Muscle layer of duodenum (tissue), 2 donors: Measurements from ENCODE around the gene TP53BP2.

Experiments used
- H3K27ac ChIP-seq: one replicate; pipeline ENCODE4 v1.7.0; 2013; ENCODE audit warnings: mild to moderate bottlenecking, low read length
- H3K27me3 ChIP-seq: one replicate; pipeline ENCODE4 v1.7.0; 2013; ENCODE audit warnings: low read depth, mild to moderate bottlenecking, control low read depth, low read length
- H3K36me3 ChIP-seq, 2 donors: one replicate each; pipeline ENCODE4 v1.7.0; 2013; ENCODE audit warnings: low read length in 2 of 2, control low read depth in 1 of 2, mild to moderate bottlenecking in 1 of 2; ENCODE audit not compliant: insufficient read depth in 2 of 2, control insufficient read depth in 1 of 2
- H3K4me1 ChIP-seq, 2 donors: one replicate each; pipeline ENCODE4 v1.7.0; 2013; ENCODE audit warnings: low read length in 2 of 2, mild to moderate bottlenecking in 2 of 2, control low read depth in 1 of 2, moderate library complexity in 1 of 2; ENCODE audit not compliant: insufficient read depth in 2 of 2, control insufficient read depth in 1 of 2
- H3K4me3 ChIP-seq, 2 donors: one replicate each; pipeline ENCODE4 v1.7.0; 2013; ENCODE audit warnings: low read length in 2 of 2, low read depth in 1 of 2, mild to moderate bottlenecking in 1 of 2
- H3K9me3 ChIP-seq, 2 donors: one replicate each; pipeline ENCODE4 v1.7.0; 2013; ENCODE audit warnings: low read length in 2 of 2, control low read depth in 1 of 2, mild to moderate bottlenecking in 1 of 2; ENCODE audit not compliant: control insufficient read depth in 1 of 2
- donor health status: healthy.

The TP53BP2 gene

GRCh38 chr1:223758734-223759133, 87.0 kb downstream of the TP53BP2 start:
- peaks cover 54 to 83% of the 10 kb centered on the region in 2 donors for H3K36me3 ChIP-seq

DNA sequence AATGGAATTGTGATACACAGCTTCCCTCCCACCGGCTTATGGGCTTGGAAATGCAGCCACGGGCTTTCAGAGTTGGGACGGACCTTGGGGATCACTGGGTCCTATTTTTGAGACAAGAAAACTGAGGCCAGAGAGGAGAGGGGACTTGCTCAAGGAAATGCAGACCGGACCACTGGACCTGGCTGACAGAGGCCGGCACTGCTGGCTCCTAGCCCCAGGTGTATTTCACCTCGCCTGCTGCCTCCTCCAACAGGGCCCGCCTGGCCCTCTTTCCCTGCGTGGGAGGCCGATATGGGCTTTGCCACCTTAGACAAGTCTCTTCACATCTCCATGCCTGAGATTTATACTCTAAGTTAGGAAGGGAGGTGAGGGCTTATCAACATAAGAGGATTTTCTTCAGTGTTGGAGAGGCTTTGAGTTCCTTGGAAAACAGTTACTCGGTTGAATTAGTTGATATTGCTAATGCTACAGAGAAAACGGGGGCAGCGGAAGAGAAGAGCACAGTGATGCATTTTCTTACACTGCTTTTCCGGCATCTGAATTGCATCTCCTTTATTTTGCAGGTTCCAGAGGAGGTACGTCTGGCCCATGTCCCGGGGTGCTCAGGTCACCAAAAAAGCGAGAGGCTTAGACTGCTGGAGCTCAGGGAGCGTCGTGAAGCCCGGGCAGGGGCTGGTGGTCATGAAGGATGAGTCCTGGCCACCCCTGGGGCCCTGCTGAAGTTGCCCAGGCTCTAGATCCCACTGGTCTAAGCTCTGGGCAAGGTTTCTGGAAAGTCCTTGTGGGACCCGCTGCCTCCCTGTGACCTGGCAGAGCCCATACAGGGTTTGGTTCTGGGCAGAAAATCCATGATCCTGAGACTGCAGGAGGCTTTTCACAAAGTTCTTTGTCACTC, 88.7 kb downstream of the TP53BP2 start:
- H3K4me1 ChIP-seq, result no peaks in the 10 kb centered on the region
- no peak overlapping the region for H3K27ac ChIP-seq
- peaks cover 62 to 87% of the 10 kb centered on the region in 2 donors for H3K36me3 ChIP-seq
- H3K4me3 ChIP-seq, result no peak overlapping the region
- H3K9me3 ChIP-seq, result no peaks in the 10 kb centered on the region
- H3K27me3 ChIP-seq, result no peaks in the 10 kb centered on the region

More at GRCh38 chr1:223758734-223759133, 87.0 kb downstream of the TP53BP2 start:
- H3K9me3 ChIP-seq, result no peaks in the 10 kb centered on the region
- H3K27me3 ChIP-seq, result no peaks in the 10 kb centered on the region
- no peak overlapping the region for H3K4me3 ChIP-seq
- H3K4me1 ChIP-seq, result no peaks in the 10 kb centered on the region
- H3K27ac ChIP-seq, result no peak overlapping the region

DNA sequence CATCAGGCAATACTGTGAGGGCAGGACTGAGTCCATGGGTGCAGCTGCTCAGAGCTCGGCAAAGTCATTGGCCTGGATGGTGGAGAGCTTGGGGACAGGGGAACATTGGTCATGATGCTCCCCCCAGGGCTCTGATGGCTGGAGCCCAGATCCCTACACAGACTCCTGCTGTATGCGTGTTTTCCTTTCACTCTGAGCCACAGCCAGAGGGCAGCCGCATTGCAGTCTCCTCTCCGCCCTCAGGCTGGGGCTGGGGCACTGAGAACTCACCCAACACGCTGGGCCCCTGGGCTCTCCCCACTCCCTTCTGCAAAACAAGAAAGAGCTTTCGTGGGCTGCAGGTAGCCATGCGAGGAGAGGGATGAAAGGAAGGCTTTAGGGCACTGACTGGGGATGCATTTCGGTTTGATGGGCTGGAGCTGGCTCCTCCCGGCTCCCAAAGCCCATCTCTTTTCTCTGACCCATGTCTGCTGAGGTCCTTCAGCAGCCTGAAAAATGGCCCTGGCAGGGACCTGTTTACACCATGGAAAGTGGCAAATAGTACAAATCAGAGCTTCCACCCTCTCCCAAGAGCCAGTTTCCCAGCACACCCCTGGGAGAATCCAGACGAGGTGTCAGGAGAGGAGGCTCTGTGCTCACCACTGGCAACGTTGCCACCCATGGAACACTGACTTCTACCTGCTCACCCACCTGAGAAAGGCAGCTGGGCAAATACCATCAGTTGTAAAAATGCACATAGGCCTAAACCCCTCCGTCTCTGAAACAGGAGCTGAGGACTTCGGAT, 89.6 kb downstream of the TP53BP2 start:
- H3K36me3 ChIP-seq, result peaks cover 64 to 86% of the 10 kb centered on the region in 2 donors
- H3K4me1 ChIP-seq, result no peaks in the 10 kb centered on the region
- no peak overlapping the region for H3K4me3 ChIP-seq
- no peak overlapping the region for H3K27ac ChIP-seq
- H3K9me3 ChIP-seq, result no peaks in the 10 kb centered on the region
- H3K27me3 ChIP-seq, result no peaks in the 10 kb centered on the region

DNA sequence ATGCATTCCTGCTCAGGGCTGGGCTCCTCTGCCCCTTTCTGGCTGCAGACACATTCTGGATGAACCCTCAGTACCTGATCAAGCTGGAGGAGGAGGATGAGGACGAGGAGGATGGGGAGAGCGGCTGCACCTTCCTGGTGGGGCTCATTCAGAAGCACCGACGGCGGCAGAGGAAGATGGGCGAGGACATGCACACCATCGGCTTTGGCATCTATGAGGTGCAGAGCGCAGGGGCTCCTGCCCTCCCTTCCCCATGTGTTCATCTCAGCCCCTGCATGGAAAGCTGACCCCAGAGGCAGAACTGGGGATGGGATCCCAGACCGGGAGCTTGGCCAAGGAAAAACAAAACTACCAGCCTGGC, 90.3 kb downstream of the TP53BP2 start:
- H3K27ac ChIP-seq, result no peak overlapping the region
- no peaks in the 10 kb centered on the region for H3K9me3 ChIP-seq
- H3K4me3 ChIP-seq, result no peak overlapping the region
- H3K4me1 ChIP-seq, result no peaks in the 10 kb centered on the region
- peaks cover 64 to 86% of the 10 kb centered on the region in 2 donors for H3K36me3 ChIP-seq
- H3K27me3 ChIP-seq, result no peaks in the 10 kb centered on the region

DNA sequence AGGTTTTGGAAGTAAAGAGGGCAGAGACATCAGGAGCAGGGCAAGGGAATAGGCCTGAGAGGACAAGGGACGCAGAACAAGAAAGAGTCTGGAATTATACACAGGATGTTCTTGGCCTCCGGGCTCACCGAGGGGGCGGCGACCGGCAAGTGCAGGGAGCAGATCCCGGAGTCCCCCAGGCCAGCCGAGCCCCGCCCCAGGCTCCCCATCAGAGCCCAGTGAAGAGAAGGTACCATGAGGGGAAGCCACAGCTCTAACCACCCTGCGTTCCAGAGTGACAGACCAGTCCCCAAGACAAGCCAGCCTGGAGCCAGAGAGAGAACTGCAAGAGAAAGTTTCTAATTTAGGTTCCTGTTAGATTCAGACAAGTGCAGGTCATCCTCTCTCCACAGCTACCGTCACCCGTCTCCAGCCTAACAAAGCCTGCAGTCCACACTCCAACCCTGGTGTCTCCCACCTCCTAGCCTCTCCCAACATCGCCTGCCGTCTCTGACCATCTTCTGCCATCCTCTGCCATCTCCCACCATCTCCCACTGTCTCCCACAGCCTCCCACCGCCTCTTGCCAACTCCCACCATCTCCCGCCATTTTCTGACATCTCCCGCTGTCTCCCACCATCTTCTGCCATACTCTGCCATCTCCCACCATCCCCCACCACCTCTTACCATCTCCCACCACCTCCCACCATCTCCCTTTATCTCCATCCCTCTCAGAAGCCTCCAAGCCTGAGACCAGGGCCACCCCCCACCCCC, 90.9 kb downstream of the TP53BP2 start:
- Histone ChIP-seq H3K36me3 (peaks cover 62 to 84% of the 10 kb centered on the region in 2 donors), H3K27me3 (no peaks in the 10 kb centered on the region), H3K4me3 (no peak overlapping the region), H3K4me1 (no peaks in the 10 kb centered on the region), H3K27ac (no peak overlapping the region), H3K9me3 (no peaks in the 10 kb centered on the region)

DNA sequence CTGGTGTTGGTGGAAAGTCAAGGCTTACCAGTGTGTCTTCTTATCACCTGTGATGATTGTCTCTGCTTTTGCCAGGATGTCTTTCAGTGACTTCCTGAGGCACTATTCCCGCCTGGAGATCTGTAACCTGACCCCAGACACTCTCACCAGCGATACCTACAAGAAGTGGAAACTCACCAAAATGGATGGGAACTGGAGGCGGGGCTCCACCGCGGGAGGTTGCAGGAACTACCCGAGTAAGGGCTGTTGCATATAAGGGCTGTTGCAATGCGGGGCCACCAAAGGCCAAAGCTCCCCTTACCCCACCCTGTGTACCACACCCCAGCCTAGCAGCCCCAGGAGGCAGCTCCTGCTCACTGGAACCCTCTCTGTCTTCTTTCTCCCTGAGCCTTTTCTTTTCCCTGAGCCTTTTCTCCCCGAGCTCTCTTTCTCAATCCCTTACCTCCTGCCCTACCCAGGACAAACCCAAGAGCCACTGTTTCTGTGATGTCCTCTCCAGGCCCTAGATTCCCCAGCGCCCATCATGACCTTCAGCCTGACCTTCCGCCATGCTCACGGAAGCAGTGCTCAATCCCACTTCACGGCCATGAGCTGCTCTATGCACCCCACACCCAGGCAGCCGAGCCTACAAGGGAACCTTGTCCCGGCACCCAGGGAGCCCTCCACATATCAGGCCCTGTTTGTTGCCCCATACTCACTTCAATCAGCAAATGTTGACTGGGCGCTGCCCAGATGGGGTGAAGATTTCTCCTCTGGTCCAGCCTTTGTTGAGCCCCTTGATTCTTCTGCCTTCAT, 92.8 kb downstream of the TP53BP2 start:
- Histone ChIP-seq H3K4me3 (no peak overlapping the region), H3K4me1 (peaks cover 6 to 8% of the 10 kb centered on the region in 2 donors), H3K36me3 (peaks cover 51 to 70% of the 10 kb centered on the region in 2 donors), H3K27ac (no peak overlapping the region), H3K9me3 (no peaks in the 10 kb centered on the region), H3K27me3 (no peaks in the 10 kb centered on the region)

- Histone ChIP-seq H3K36me3 (peaks cover 61 to 71% of the 10 kb centered on the region in 2 donors), H3K4me3 (no peak overlapping the region), H3K4me1 (peaks cover 10 to 13% of the 10 kb centered on the region in 2 donors), H3K27ac (no peak overlapping the region), H3K27me3 (no peaks in the 10 kb centered on the region), H3K9me3 (no peaks in the 10 kb centered on the region)
Observed at GRCh38 chr1:223751696-223752095, 94.1 kb downstream of the TP53BP2 start.

DNA sequence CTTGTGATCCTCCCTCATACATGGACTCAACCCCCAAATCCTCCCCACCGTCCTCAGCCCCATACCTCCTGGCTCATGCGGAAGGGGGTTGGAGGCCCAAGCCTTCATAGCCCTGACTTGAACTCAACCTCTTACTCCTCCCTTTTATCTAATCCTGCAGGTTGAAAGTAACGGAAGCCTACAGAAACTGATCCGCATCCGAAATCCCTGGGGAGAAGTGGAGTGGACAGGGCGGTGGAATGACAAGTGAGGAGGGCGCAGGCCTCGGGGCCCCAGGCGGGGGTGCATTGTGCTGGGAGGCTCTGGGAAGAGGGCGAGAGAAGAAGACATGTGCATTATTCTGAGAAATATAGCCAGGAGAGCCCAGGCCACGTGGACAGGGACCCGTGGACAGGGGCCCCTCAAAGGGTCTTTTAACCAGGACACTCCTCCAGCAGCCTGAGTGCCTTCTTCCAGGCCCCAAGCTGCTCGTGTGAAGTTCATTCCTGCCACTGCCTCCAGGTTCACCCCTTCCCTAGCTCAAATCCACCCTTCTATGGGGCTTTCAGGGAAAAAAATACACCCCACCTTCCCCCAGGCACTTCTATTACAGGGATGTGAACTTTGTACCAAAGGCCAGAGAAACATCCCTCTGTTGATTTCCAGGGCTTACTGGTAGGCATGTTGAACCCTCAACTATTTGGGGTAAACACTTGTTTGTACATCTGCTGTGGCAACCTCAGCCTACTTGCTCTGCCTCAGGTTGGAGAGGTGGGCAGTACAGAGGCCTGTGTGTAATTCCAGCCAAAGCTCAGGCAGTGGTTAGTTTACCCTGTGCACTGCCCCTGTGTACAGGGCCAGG, 94.8 kb downstream of the TP53BP2 start:
- Histone ChIP-seq H3K27ac (no peak overlapping the region), H3K27me3 (no peaks in the 10 kb centered on the region), H3K4me3 (no peak overlapping the region), H3K36me3 (peaks cover 63 to 70% of the 10 kb centered on the region in 2 donors), H3K9me3 (no peaks in the 10 kb centered on the region), H3K4me1 (peaks cover 10 to 13% of the 10 kb centered on the region in 2 donors)

- H3K4me3 ChIP-seq, result peak overlapping the region; percentile 51 to 52
- H3K27me3 ChIP-seq, result no peaks in the 10 kb centered on the region
- H3K27ac ChIP-seq, result peak overlapping the region; percentile 34
- no peaks in the 10 kb centered on the region for H3K9me3 ChIP-seq
- H3K4me1 ChIP-seq, result peaks cover 10 to 13% of the 10 kb centered on the region in 2 donors
- peaks cover 61 to 64% of the 10 kb centered on the region in 2 donors for H3K36me3 ChIP-seq
Observed at GRCh38 chr1:223748773-223749733, 96.7 kb downstream of the TP53BP2 start.
